CD4-positive, alpha-beta T cell treated with Interleukin-4 for 1 hour (primary cell): ENCODE data around the gene SNX33.
"Not testable (repeated sequence)": the region's sequence is repeated elsewhere in the genome, so short reads cannot be mapped to it uniquely, and the experiment has no call there.

ENCODE experiments used
- DNase-seq, 2 donors: peaks; one replicate each; pipeline ENCODE4 v3.0.0-alpha.2; 2020 to 2022

SNX33 gene

GRCh38 chr15:75663931-75664421 lies 16.3 kb downstream of the SNX33 start:
- DNase-seq, result no peak

GRCh38 chr15:75666823-75667501 lies 19.2 kb downstream of the SNX33 start:
- DNase-seq, result no peak

- no peak for DNase-seq
These were observed 21.6 kb downstream of the SNX33 start for GRCh38 chr15:75669191-75669878.

- DNase-seq, result no peak
These were observed 22.1 kb downstream of the SNX33 start for GRCh38 chr15:75669879-75670212.

- DNase-seq, result no peak
These were observed 24.3 kb downstream of the SNX33 start for GRCh38 chr15:75671730-75672602.

DNA sequence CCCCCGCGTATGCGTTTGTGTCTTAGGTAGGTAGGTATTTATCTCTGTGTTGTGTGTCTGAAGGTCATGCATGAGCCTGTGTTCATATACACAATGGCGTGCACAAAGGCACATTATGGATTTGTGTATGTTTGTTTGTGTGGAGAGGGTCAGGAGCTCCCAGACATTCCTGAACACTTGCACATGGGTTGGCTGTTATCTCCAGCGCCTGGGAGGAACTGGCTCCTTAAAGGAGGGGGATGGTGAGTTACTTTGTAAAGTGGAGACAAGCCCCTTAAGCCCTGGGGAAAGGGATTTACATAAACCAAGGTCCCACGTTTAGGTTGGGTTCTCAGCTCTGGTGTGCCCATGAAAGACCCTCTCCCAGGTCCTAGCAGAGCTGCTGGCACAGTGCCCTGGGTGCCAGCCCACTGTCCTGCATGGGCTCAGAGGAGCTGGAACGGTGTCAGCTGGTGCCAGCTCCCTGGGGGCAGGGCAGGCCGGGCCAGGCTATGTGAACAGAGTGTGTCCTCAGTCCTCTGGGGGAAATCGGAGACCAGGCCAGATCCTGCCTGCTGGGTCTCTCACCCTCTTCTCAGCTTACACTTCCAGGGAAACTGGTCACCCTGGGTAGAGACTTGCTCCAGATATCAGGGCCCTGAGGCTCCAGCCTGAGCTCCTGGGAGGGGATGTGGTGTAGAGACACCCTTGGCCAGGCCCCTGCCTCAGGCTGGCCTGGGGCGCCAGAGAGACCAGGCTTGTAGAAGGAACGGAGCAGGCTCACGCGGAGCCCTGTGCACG lies 25.1 kb downstream of the SNX33 start:
- DNase-seq, result no peak

DNA sequence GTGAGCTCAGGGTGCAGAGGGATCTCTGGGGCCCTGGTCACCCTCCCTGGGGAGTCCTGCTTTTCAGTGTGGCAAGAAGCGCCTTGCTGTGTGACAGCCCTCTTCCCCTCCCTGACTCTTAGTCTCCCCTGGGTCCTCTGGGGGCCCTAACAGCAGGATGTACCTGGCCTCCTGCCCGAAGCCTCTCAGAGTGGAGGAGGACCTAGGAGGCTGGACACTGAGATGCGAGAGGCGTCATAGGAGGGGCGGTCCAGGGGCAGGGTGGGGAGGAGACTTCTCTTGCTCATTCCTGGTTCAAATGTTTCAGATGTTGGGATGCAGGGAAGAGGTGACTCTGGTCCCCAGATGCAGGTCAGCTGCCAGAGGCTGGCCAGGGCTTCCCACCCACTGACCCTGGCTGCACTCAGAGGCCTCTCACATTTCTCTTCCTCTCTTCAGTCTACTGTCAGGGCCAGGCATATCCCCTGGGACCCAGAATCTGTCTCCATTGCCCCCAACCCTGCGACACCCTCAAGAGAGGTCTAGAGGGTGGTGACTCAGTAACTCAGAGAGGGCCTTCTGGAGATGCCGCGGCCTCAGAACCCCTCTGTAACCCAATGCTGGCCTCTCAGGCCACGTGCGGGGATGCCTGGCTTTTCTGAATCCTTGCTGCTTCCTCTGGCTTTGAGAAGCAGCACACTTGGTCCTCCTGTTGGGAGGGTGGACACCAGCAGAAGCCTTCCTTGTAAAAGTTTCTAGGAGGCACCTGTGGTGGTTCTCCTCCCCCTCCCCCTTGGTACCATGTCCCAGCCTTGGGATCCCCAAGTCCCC lies 25.9 kb downstream of the SNX33 start:
- no peak for DNase-seq

DNA sequence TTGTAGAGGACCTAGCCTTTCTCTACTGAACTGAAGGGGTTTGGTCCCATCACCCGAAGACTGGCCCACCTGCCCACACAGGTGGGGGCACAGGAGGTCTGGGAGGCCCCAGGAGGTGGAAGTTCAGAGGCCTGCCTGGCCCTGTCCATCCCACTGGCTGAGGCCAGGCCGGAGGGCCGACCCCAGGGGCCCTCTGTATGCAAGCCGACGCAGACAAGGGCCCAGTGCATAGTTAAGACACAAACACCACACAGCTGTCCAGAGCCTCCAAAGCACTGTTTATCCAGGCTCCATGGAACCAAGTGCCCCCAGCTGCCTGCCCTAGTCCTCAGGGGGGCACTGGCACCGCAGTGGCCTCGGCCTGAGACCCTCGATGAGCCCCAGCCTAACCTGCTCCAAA lies 26.7 kb downstream of the SNX33 start:
- DNase-seq, result no peak

DNA sequence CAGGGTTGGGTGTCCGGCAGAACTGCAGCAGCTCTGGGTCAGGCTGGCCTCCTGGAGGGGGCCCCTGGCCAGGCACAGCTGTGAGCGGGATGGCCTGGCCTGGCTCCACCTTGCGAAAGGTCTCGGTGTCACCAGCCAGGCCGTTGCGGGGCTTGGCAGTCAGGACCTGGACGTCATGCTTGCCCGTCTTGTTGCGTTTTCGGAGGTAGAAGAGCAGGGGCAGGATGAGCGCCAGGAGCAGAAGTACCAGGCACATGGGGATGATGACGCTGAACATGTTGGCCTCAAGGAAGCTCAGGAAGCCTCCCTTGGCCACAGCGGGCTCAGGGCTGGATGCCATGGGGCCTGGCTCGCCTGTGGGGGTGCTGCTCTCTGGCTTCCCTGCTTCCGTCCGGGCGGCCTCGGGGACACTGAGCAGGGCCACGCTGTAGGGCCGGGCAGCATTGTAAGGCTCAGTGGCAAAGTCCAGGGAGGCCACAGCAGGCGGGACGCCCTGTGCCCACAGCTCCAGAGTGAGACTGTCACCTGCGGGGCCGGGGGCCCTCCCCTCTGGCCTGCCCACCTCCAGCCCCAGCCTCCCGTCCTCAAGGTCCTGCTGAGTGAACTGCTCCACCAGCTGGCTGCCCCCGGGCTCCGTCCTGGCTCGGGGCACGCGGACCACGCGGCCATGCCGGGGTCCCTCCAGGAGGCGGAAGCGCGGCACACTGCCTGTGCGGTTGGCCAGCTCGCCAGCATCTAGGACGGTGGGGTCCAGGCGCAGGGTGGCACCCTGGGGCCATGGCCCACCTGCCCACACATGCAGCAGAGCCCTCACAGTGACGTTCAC lies 28.1 kb downstream of the SNX33 start:
- DNase-seq, result no peak

DNA sequence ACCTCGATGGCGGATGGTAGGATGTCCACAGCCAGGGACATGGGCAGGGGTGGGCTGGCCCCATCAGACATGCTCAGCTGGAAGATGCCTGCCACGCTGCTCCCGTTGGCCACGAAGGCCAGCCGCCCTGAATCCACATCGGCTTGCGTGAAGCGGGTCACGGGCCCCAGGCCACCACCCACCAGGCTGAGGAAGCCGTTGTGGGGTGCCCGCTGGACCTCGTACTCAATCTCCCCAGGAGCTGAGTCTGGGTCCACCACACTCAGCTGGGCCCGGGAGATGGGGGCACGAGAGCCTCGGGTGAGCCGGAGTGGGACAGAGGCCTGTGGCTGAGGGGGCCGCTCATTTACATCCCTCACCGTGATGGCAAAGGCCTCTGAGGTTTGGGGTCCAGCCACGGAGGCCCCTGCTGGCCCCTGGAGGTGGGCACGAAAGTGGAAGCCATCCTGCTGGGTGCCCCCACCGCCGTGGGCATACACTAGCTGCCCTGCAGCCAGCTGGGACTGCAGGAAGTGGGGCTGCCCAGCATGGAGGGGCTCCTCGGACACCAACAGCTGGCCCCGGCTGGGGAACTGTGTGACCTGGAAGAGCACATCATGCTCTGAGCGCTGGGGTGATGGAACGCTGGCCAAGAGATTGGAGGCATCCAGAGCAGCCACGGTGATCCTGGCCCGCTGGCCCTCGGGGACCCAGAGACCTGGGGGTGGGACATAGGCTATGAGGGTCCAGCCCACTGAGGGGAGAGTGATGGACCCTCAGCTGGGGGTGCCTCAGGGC lies 29.2 kb downstream of the SNX33 start:
- DNase-seq, result no peak

GRCh38 chr15:75677465-75678323 lies 30.0 kb downstream of the SNX33 start:
- DNase-seq, result no peak

DNA sequence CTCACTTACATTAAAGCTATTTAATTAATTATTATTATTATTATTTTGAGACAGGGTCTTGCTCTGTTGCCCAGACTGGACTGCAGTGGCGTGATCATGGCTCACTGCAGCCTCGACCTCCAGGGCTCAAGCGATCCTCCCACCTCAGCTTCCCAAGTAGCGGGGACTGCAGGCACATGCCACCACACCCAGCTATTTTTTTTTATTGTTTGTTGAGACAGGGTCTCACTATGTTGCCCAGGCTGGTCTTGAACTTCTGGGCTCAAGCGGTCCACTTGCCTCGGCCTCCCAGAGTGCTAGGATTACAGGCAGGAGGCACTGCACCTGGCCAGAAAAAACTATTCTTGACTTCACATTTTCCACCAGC lies 30.6 kb downstream of the SNX33 start:
- DNase-seq, result not testable (repeated sequence)

DNA sequence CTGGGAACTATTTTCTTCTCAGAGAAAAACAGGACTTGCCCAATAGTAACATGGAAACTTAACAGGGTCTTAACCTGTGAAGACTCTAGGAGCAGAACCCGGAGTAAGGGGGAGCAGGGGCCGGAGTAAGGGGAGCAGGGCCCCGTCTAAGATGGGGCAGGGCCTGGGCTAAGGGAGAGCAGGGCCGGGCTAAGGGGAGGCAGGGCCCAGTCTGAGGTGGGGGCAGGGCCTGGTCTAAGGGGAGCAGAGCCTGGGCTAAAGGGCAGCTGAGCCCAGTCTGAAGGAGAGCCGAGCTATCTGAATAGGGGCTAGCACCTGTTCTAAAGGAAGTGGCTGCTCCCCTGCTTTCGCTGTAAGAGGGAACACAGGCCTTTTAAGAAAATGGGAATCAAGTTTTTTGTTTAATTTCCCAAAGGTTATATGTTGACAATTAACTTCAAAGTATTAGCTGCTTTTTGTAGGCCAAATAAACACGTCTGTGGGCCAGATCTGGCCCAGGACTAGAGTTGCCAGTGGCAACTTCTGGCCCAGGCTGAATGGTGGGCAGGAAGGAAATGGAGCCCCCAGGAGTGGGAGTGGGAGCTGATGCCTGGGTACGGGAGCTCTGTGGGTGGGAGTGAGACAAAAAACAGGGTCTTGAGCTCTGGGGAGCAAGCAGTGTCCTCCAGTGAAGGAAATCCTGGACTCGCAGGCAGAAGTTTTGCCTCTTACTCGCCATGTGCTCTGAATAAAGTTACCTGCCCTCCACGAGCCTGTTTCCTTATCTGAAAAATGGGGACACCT lies 32.5 kb downstream of the SNX33 start:
- DNase-seq, result no peak

- DNase-seq, result no peak
These were observed 34.7 kb downstream of the SNX33 start for GRCh38 chr15:75682181-75683135.

GRCh38 chr15:75683646-75684312 lies 36.1 kb downstream of the SNX33 start:
- peak; percentile 65 to 66 for DNase-seq

DNA sequence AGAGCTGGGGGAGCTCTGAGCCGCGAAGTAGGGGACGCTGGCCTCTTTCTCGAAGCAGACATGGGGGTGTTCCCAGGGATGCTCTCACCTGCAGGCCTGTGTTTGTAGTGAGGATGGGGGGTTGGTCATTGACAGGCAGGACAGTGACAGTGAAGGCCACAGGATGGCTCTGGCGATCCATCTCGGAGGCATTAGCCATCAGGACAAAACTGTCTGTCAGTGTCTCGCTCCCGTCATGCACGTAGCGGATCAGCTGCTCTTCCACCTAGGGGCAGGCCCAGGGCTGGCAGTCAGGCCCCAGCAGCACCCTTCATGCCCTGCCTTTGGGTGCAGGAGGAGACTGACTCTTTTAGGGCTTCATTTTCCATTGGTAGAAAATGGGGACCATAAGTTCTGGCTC lies 36.9 kb downstream of the SNX33 start:
- no peak for DNase-seq

DNA sequence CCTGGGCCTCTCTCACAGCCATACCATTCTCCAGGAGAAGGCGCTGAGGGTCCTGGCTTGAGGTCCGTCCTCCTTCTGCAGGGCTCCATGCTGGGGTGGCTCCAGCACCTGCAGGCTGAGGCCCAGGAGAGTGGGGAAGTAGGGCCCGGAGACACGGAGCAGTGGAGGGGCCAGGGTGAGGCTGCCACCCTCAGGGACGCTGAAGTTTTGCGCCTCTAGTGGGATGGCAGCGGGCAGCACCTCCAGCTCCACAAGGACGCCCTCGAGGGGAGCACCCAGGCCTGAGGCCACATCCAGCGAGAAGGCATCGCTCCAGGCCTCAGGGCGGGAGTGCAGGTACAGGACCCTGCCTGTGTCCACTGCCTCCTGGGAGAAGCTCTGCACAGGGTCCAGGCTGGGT lies 37.5 kb downstream of the SNX33 start:
- DNase-seq, result no peak
